DMS79 (cell line): ENCODE data around the gene TMSB4X.
"Not testable (repeated sequence)": the region's sequence is repeated elsewhere in the genome, so short reads cannot be mapped to it uniquely, and the experiment has no call there.

Experiments
- DNase-seq: peaks from one replicate; lab custom pipeline; 2025; lab: John Stamatoyannopoulos, UW

Gene TMSB4X

DNA sequence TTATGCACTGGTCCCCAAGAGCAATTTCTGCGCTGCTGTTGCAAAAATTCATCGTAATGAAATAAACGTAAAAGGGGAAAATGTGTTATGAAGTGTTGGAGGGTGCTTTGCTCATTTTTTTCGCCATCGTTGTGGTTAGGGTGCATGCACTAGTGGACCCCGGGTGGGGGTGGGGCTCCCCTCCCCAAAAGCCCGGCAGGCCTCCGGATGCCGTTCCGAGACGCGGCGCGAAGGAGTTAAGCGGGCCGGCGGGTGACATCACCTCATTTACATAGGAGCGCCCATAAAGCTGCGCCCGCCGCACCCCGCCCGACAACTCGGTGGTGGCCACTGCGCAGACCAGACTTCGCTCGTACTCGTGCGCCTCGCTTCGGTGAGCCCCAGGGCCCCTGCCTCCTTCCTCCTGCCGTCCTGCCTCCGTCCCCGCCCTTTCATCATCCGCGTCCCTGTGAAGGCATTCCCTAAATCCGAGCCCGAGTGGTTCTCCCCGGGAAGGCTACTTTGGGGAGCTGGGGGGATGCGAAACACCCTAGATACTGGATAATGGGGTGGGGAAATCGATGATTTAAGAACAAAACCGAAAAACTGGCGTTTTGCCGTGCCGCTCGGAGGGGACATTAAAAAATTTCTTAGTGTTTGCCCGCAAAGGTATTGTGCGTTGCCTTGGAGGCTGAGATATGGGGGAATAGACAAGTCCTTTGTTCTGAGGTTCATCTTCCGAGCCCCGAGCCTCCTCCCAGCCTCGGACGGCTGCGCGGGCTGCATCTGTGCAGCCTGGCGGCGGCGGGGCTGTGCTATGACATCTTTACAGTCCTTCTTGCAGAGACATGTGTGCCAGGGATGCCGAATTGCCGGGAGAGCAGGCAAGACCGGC is at the start of gene TMSB4X:
Gene TMSB4X (plus strand): TSS at position 315 of the 874 bp plus-strand sequence.
- DNase-seq, result peak; percentile 48

DNA sequence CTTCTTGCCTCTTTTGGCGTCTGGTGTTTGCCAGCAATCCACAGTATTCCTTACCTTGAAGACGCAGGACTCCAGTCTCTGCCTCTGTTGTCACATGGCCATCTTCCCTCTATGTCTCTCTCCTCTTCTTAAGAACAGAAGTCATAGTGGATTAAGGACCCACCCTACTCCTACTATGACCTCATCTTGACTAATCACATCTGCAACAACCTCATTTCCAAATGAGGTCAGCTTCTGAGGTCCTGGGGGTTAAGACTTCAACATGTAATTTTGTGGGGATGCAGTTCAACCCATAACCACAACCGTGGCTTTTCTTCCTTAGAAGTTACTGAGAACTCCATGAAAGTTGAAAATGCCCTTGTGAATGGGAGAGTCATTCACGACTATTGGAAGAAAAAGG is 45.2 kb upstream of the TMSB4X start:
- no peak for DNase-seq

DNA sequence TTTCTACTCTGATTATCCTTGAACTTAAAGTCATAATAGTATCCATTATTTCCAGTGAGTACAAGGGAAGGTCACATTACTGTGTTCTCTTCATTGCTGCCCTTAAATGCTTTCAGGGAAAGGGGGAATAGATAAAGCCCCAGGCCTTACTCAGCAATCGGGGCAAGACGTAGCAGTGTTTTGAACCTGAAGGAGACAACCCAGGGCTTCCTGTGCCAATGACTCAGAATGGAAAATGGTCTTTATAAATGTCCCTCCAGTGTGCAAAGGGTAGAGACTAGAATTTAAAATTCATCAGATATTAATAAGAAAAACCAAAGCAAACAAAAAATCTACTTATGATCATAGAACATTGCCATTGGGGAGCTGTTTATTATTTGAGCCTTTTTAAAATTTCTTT is 44.8 kb upstream of the TMSB4X start:
- no peak for DNase-seq

DNA sequence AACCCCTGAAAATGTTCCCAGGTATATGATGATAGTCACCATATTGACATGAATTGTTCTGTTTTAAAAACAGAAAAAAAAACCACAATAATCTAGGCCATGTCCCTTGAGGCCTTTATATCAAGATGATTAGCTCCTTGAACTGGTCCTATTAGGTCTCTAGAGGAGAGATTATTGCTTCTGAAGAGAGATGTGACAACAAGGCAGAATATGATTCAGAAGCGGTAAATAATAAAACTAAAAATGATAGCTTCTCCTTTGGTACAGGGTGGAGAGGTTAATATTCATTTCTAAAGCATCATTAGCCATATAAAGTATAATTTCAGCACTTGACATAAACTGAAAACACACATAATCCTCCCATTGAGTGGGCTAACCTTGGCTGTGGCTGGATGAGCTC is 42.7 kb upstream of the TMSB4X start:
- no peak for DNase-seq

DNA sequence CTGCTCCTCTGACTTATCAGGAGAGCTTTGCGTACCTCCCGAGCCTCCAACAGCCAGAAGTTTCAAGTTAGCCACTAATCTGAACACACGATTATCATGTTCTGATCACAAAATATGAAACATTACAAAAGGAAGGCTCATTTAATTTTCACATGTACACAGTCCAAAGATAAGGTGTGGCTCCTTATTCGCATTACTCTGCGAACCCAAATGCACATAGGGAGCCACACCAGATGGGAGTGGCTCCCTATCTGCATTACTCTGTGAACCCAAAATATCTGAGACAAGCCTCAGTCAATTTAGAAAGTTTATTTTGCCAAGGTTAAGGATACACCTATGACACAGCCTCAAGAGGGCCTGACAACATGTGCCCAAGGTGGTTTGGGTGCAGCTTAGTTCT is 40.1 kb upstream of the TMSB4X start:
- no peak for DNase-seq

DNA sequence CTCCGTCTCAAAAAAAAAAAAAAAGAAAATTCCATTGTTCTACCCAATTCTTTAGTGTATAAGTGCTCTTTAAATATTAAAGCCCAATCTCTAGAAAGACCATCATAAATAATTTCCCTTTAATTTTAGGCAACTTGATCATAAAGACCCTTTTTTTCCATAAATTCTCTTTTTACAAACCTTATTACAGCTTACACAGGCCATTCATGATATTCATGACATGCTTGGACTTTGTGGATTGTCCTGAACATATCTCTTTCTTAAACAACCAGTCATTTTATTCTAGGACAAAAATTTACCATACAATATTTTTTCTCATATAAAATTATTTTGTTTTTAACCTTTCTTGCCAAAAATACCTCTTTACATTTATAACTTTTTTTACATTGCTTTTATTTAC is 38.0 kb upstream of the TMSB4X start:
- DNase-seq, result no peak

DNA sequence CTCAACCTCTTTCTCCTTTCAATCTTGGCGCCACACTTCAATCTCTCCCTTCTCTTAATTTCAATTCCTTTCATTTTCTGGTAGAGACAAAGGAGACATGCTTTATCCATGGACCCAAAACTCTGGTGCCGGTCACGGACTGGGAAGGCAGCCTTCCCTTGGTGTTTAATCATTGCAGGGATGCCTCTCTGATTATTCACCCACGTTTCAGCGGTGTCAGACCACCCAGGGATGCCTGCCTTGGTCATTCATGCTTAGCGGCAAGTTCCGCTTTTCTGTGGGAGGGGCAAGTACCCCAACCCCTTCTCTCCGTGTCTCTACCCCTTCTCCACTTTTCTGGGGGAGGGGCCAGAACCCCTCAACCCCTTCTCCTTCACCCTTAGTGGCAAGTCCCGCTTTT is 34.4 kb upstream of the TMSB4X start:
- not testable (repeated sequence) for DNase-seq

DNA sequence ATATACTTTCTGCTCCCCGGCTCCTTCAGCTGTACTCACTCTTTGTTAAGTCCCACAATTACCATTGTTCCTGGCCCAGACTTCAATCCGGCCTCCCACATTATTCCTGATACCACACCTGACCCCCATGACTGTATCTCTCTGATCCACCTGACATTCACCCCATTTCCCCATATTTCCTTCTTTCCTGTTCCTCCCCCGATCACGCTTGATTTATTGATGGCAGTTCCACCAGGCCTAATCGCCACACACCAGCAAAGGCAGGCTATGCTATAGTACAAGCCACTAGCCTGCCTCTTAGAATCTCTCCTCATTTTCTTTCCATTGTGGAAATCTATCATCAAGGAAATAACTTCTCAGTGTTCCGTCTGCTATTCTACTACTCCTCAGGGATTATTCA is 31.3 kb upstream of the TMSB4X start:
- DNase-seq, result not testable (repeated sequence)

DNA sequence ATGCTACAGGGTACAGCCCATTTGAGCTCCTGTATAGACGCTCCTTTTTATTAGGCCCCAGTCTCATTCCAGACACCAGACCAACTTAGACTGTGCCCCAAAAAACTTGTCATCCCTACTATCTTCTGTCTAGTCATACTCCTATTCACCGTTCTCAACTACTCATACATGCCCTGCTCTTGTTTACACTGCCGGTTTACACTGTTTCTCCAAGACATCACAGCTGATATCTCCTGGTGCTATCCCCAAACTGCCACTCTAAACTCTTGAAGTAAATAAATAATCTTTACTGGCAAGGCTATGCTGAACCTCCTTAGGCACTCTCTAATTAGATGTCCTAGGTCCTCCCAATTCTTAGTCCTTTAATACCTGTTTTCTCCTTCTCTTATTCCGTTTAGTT is 30.5 kb upstream of the TMSB4X start:
- DNase-seq, result not testable (repeated sequence)

DNA sequence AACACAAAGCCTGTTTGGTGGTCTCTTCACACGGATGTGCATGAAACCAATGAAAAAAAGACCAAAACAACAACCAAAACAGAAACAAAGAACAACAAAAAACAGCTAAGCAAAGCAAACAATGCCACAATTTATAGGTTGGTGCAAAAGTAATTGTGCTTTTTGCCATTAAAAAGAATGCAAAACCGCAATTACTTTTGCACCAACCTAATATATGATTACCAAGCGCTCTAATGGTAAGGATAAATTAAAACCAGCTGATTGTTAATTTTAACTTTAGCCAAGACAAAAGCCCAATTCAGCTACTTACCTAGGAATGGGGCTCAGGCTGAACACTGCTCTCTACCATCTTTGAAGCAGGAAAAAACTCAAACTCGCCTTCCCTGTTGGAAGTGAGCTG is 29.4 kb upstream of the TMSB4X start:
- no peak for DNase-seq

DNA sequence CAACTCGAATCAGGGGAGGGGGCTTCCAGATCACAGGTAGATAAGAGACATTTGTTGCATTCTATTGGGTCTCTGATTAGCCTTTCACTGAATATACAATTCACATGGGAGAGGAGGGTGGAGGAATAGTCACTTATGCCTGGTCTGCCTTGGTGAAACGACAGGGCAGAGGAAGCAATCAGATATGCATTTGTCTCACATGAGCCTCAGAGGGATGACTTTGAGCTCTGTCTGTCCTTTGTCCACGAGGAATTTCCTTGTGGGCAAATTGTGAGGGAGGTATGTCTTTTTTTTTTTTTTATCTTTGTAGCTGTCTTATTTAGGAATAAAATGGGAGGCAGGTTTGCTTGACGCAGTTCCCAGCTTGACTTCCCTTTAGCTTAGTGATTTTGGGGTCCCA is 28.5 kb upstream of the TMSB4X start:
- no peak for DNase-seq

DNA sequence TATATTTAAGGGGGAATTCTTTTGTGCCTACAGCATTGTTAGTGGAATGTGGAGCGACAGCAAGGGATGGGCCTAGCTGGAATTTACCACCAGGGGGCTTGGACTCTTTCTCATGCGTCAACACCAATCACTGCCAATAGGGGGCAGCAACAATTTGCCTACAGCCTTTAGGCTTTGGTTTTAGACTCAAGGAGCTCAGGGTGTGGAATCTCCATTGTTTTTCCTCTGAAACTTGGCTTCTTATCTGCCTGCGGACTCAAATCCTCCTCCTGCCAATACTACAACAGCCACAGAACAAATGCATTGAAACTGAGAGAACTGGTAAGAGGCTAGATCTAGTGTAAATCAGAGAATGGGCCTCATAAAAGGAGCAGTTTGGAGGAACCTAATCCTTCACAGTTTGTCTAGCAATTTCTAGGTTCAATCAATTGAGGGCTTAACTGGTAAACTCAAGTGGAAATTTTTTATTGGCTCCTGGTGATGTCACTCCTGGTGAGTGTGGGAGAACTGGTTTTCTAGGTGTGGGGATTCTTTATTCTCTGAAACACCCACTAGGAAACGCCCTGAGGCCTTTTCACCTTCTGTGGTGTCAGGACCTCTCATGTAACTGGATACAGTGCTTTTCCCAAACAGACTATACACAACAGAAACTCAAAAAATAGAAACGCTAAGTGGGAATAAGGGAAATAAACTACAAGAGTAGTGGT is 27.9 kb upstream of the TMSB4X start:
- no peak for DNase-seq

DNA sequence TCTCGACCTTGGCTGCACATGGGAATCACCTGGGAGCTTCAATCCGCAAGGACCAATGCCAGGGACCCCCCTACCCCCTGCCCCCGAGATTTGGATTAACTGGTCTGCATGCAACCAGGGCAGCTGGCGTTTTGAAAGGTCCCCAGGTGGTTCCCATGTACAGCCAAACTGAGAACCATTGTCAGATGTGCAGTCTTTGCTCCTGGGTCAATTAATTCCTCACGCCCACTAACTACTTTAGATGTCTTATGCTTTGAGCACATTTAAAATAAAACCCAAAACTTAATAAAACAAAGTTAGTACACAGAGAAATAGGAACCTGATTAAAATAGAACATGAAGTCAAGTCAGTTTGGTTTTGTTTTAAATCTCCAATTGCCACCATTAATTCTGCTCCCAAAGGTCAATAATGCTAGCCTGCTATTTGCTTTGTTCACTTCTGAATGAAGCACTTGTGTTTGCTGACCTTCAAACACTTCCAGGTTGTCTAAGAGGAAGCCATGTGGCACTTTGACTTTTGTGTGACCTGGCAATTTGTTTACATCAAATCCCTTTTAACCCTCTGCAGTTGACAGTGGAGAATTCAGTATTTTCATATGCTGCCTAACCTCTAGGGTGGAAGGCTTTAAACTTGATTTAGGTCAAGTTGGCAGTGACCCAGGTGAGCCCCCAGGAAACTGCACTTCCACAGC is 27.2 kb upstream of the TMSB4X start:
- no peak for DNase-seq

DNA sequence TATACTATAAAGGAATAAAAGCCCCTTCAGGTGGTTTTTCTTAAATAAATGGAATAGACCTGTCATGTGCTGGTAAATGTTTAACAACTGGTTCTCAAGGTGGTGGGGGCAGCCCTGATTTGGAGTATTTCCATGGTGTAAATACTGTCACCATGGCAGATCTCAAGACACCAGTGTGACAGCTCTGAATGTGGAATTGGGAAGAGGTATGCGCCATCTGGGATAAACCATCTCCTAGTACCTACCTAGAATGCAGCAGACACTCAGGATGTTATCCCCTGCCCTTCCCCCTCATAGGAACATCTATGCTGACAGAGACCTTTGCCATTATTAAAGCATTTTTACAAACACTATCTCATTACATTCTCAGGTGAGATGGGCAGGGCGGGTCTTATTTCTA is 26.4 kb upstream of the TMSB4X start:
- DNase-seq, result no peak

DNA sequence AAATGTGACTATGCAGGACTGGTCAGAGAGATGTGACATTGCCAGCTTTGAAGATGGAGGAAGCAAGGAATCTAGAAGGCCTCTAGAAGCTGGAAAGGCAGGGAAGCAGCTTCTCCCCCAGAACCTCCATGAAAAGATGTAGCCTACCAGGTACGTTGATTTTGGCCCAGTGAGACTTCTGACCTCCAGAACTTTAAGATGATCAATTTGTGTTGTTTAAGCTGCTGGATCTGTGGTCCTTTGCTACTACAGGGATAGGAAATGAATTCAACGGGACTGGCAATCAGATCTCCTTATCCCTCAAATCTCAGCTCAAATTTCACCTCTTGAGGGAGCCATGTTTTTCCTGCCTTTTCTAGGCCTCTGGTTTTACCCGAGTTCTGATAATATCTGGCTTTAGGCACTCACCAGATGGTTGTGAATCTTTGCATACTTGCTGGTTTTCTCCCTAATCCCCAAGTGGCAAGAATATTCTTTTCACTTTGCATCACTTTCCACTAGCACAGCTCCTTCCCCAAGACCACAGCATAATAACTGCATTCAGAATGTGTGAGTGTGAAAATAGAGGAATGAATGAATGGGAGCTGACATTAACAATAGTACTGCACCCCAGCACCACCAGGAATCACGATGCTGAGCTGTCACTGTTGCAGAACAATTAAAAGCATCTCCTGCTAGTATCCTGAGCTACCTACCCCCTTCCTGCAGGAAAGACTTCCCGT is 25.5 kb upstream of the TMSB4X start:
- DNase-seq, result no peak

DNA sequence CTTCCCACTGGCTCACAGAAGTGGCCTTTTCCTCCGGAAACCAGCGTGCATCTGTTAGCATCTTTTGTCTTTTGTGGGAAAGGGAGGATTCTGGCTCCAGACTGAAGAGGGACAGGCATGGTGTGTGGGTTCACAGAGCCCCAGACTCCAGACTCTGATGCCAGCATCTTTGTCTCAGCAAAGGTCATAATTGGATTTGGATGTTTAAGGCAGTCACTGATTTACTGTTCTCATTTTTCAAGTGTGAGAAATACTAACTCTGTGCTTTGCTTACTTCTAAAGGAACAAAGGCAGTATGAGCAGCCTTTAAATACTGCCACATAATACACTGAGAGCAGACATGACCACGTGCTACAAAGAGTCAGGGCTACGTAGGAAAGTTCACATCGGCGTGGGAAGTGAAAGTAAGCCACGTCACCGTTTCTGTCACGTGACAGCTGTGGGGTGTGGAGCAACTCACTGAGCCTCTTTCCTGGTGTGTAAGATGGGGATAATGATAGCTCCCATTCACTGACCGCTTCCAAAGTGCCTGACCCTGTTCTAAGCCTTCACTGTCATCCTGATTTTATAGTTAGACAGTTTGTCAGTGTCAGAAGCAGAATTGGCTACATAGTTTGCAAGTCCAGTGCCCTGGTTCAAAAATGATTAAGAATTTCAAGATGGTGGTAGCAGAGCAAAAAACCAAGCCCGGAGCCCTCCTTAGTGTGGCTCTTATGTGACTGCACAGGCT is 24.8 kb upstream of the TMSB4X start:
- DNase-seq, result no peak

DNA sequence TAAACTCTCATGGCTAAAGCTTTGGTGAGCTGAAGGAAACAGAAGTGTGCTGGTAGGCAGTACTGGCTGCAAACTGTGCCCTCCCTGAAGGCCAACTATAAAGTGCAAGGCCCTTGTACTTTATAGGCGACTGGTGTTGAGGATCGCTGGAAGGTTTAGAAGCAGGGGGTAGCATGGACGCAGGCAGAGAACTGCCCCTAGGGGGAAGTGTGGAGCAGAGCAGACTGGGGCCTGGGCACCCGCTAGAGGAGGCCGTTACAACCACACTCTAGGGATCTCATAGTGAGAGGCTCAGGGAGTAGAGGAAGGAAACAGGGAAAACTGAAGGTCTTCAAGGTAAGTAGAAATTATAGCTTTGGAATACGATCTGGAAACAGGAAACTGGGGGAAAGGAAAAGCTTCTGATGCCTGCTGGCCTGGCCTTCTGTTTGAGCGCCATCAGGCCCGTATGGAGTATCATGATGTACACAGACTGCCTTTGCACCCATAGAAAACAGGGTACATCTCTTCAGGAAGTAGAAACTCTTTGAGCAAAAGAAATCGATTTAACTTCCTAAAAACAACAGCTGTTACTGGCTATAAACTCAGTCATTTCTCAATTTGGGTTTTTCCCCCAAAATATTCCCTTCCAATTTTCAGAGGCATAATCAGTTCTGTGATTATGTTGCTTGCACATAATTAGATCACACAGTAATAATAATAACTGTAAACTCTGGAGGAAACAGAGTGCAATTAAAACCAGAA is 23.9 kb upstream of the TMSB4X start:
- DNase-seq, result no peak

DNA sequence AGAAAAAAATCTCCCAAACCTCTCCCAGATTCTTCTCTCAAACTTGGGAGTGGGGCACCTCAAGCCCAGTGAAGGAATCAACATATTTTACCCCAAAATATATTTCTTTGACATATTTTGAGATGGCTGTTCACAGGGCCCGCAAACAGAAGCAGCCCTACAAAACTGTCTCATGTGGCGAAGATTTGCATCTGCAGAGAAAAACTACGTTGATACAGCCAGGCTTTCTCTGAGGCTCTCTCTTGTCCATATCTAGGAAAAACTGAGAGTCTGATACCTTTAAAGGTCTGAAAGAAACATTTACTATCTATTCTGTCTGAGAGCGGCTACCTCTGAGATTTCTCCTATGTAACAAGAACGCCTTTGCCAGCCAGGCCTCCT is 23.3 kb upstream of the TMSB4X start:
- no peak for DNase-seq

DNA sequence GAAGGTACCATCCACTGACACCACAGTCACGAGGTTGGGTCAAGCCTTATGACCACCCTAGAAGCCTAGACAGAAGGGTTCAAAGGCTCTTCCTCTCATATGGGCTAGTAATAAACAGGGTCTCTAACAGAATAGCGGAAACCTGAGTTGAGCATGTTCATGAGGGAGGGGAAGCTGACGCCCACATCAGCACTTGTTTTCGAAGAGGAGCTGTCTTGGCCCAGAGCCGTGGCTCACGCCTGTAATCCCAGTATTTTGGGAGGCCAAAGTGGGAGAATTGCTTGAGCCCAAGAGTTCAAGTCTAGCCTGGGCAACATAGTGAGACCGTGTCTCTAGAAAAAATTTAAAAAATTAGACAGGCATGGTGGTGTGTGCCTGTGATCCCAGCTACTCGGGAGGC is 21.5 kb upstream of the TMSB4X start:
- DNase-seq, result no peak

DNA sequence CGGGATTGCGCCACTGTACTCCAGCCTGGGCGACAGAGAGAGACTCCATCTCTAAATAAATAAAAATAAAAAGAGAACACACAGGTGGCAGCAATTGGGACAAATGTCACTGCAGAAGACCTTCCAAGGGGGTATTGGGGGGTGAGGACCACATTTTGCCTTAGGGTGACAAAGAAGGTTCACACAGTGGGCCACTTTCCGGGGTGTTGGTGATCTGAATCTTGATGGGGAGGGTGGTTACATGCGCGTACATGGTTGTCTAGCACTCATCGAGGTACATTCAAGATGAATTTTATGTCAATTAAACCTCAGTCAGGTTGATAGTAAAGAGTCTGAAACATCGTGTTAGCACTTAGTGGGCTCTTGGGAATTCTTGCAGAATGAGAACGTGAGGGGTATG is 20.5 kb upstream of the TMSB4X start:
- DNase-seq, result no peak

DNA sequence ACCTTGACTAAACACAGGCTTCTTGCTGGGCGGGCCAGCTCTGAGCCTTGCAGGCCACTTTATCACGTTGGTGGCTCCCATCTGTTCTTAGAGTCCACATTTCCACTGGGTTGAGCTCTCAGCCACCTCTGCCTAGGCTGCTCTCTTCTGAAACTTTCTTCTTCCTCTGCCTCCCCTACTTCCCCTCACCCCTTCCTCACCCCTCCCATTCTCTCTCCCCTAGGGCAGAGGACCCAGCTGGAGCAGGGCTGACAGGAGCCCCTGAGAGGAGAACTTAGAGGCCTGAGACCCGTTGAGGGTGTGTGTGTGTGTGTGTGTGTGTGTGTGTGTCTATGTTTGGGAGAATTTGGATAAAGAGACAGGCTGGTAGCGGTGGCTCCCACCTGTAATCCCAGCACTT is 19.9 kb upstream of the TMSB4X start:
- no peak for DNase-seq
